HEK293T (cell line): ENCODE data around the gene TACC2.
A peak's percentile ranks its signal among the peaks of the same experiment; 100 is the strongest.
"Not testable (repeated sequence)": the region's sequence is repeated elsewhere in the genome, so short reads cannot be mapped to it uniquely, and the experiment has no call there.

Source experiments
- CTCF ChIA-PET: fragments of 350-600 bp; formaldehyde crosslinking; extraction: SDS; loops from one replicate; lab custom pipeline; 2021; ENCODE audit warnings: antibody characterized with exemption, inconsistent platforms; lab: Yijun Ruan, JAX
- POLR2A ChIA-PET: fragments of 350-600 bp; formaldehyde crosslinking; extraction: SDS; loops from one replicate; lab custom pipeline; 2020; ENCODE audit warnings: antibody characterized with exemption, inconsistent platforms; lab: Yijun Ruan, JAX
- DNase-seq: peaks from one replicate; pipeline ENCODE4 v3.0.0; 2012; ENCODE audit warnings: mixed read lengths; ENCODE audit errors: extremely low spot score
- ARNT ChIP-seq: fragments of 450-650 bp; IDR thresholded peaks from 2 replicates; pipeline ENCODE4 v1.6.1; 2017; ENCODE audit warnings: mild to moderate bottlenecking
- BHLHE40 ChIP-seq: fragments of 450-650 bp; IDR thresholded peaks from 2 replicates; pipeline ENCODE4 v1.6.1; 2016; ENCODE audit warnings: mild to moderate bottlenecking, moderate library complexity, borderline replicate concordance
- CTBP1 ChIP-seq: fragments of 450-650 bp; IDR thresholded peaks from 2 replicates; pipeline ENCODE4 v1.6.1; 2016; ENCODE audit warnings: borderline replicate concordance
- ELF4 ChIP-seq: fragments of 450-650 bp; IDR thresholded peaks from 2 replicates; pipeline ENCODE4 v1.6.1; 2017; ENCODE audit warnings: antibody characterized with exemption
- FOXA1 ChIP-seq: fragments of 450-650 bp; IDR thresholded peaks from 2 replicates; pipeline ENCODE4 v1.6.1; 2016; ENCODE audit warnings: mild to moderate bottlenecking
- FOXK2 ChIP-seq: fragments of 450-650 bp; IDR thresholded peaks from 2 replicates; pipeline ENCODE4 v1.6.1; 2016; ENCODE audit warnings: mild to moderate bottlenecking
- FOXM1 ChIP-seq: fragments of 450-650 bp; IDR thresholded peaks from 2 replicates; pipeline ENCODE4 v1.6.1; 2017; ENCODE audit warnings: mild to moderate bottlenecking, borderline replicate concordance
- HDGF ChIP-seq: fragments of 450-650 bp; IDR thresholded peaks from 2 replicates; pipeline ENCODE4 v1.6.1; 2017; ENCODE audit warnings: antibody characterized with exemption, borderline replicate concordance
- L3MBTL2 ChIP-seq: fragments of 450-650 bp; conservative IDR thresholded peaks from 2 replicates; pipeline ENCODE4 v1.6.1; 2016; ENCODE audit warnings: mild to moderate bottlenecking
- LEF1 ChIP-seq: fragments of 450-650 bp; IDR thresholded peaks from 2 replicates; pipeline ENCODE4 v1.6.1; 2017; ENCODE audit warnings: mild to moderate bottlenecking, borderline replicate concordance
- NFRKB ChIP-seq: fragments of 450-650 bp; IDR thresholded peaks from 2 replicates; pipeline ENCODE4 v1.6.1; 2016; ENCODE audit warnings: mild to moderate bottlenecking, moderate library complexity
- PKNOX1 ChIP-seq: fragments of 450-650 bp; IDR thresholded peaks from 2 replicates; pipeline ENCODE4 v1.6.1; 2016
- SP1 ChIP-seq: fragments of 450-650 bp; IDR thresholded peaks from 2 replicates; pipeline ENCODE4 v1.6.1; 2017
- SUZ12 ChIP-seq: fragments of 450-650 bp; IDR thresholded peaks from 2 replicates; pipeline ENCODE4 v1.6.1; 2016; ENCODE audit warnings: mild to moderate bottlenecking
- TARDBP ChIP-seq: fragments of 450-650 bp; IDR thresholded peaks from 2 replicates; pipeline ENCODE4 v1.6.1; 2016
- ZNF384 ChIP-seq: fragments of 450-650 bp; IDR thresholded peaks from 2 replicates; pipeline ENCODE4 v1.6.1; 2016

TACC2 gene

DNA sequence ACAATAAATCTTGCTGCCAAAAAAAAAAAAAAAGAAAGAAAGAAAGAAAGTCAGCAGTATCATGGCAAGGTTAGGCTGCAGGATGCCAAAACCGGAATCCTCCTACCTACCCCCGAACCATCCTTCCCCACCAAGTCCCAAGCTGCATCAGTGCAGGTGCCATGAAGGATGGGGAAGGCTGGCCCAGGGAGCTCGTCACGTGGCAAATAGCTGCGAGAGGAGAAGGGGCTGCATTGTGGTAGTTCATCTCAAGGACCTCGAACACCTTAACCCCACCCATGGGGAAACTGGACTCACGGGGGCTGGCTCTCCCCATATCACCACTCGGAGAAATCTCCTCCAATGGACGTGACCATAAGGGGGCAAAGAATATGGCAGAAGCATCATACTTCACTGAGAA, 86.2 kb downstream of the TACC2 start:
- DNase-seq: no peak
- POLR2A ChIA-PET: no interaction called here
- TF ChIP-seq NFRKB (no peak), FOXK2 (no peak), SP1 (no peak), SUZ12 (no peak), PKNOX1 (no peak), ARNT (no peak), FOXM1 (no peak), ELF4 (no peak), ZNF384 (no peak), HDGF (no peak), L3MBTL2 (no peak), CTBP1 (no peak), TARDBP (no peak), LEF1 (no peak), FOXA1 (no peak), BHLHE40 (no peak)
- CTCF ChIA-PET: no interaction called here

GRCh38 chr10:122075876-122076275, 86.9 kb downstream of the TACC2 start:
- CTCF ChIA-PET, POLR2A ChIA-PET, DNase-seq: not testable (repeated sequence)

DNA sequence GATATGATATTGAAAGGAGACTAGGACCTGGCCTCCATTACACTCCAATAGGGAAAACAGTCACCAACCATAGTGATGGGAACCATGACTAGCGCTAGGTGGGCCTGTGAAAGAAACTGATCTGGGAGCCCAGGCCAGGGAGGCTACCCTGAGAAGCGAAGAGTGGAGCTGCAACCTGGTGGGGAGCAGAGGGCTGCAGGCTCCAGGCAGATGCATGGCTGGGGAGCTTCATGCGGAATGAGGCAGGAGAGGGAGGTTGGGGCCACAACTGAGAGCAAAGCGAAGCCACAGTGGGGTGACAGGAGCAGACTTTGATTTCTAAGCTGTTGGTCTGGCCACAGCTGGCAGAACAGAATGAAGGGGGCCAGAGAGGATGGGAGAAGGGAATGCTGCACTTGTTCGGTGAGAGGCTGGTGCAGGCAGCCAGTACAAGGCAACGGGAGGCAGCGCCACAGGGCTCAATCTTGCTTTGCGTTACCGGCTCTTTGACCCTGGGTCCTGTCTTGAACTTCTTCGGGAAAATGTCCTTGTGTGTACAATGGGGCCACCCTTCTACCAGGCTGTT, 88.4 kb downstream of the TACC2 start:
- CTCF ChIA-PET: no interaction called here
- TF ChIP-seq PKNOX1 (no peak), NFRKB (no peak), CTBP1 (no peak), L3MBTL2 (no peak), HDGF (no peak), FOXA1 (no peak), SP1 (no peak), ZNF384 (no peak), TARDBP (no peak), ARNT (no peak), BHLHE40 (no peak), FOXM1 (no peak), SUZ12 (no peak), LEF1 (no peak)
- POLR2A ChIA-PET: no interaction called here
- no peak for DNase-seq

DNA sequence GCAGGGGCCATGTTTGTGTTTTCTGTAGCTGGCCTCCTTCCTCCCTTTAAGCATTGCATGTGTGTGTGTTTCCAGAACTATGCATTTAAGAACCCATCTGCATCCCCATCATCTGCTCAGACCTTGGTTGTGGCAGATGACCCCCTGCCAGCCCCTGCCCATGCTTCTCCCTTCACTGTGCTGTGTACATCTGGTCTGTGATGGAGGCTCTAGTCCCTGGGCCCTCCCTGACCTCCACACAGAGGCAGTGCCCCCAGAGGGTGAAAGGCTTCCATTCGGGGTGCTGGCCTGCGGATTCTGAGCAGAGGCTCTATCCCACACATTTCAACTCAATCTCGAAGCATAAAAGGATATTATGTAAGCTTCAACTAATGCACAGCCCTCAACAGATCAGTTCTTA, 89.4 kb downstream of the TACC2 start:
- ChIA-PET CTCF (interaction anchor here (0.9 kb wide), 1 partner anchor 35 kb away, joined by 7 read pairs; no protein-coding TSS in a partner anchor), POLR2A (no interaction called here)
- TF ChIP-seq FOXA1 (no peak), BHLHE40 (no peak), FOXK2 (no peak), CTBP1 (no peak), TARDBP (no peak), LEF1 (no peak), FOXM1 (no peak)
- DNase-seq: no peak

DNA sequence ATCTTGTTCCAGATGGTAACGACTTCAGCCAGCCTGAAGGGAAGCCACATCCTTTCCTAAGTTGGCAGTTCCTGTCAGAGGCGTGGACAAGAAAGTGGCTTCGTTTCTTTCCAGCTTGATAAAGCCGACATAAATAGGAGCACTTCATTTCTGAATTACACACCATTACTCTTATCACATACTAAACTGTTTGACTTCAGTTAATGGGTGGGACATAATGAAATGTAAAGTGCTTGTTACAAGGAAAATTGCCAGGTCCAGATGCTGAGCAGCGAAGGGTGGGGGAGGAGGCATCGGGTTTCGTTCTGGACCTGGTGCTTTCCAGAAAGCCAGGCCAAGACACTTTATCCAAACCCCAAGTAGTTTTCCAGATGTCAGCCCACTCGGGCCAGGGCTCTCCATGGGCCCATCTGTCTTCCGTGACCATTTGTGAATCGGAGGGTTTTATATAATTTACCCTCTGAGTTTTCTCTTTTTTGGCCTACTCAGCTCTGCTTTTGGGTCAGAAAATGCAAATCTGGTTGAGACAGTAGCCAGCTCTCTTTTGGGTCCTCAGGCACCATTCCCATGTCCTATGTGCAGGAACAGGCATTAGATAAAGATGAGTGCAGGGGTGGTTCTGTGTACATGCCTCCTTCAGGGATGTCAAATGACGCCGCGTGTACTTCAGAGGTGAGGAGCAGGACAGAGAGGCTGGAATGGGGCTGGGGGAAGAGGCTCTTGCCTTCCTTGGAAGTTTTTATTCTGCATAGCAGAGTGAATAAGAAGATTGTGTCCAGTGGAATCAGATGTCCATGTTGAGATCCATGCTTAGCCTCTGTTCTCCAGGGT, 90.2 kb downstream of the TACC2 start:
- DNase-seq: no peak
- TF ChIP-seq PKNOX1 (0 out of 2 replicates have a peak, but pooled peaks have one; percentile 3), ZNF384 (no peak)
- ChIA-PET CTCF (interaction anchor here (0.9 kb wide), 1 partner anchor 34 kb away, joined by 7 read pairs; no protein-coding TSS in a partner anchor), POLR2A (no interaction called here)

GRCh38 chr10:122082616-122083477, 93.9 kb downstream of the TACC2 start:
- TF ChIP-seq SUZ12: no peak
- no peak for DNase-seq
- POLR2A ChIA-PET: no interaction called here
- CTCF ChIA-PET: no interaction called here
